Adrenal gland (tissue), 12 donors: ENCODE data around the gene QSOX2. TPM values are rescaled to one million over a fixed set of nuclear protein-coding genes. Genes with fewer than 3 reads are reported as not detected.

Experiments used
- DNase-seq, 7 donors: peaks; one replicate each; pipeline ENCODE4 v3.0.0-alpha.2; 2019 to 2020
- H3K27ac ChIP-seq, 5 donors: fragments of 200-600 bp; sonication (generic) in 4 of 5; 1 replicate in 3 of 5; 2 replicates in 2 of 5; pipeline versions ENCODE4 v1.5.1 to v1.8.0; 2016 to 2020; ENCODE audit warnings: mild to moderate bottlenecking in 1 of 5
- H3K27me3 ChIP-seq: fragments of 200-600 bp; 2 replicates; pipeline ENCODE4 v1.8.0; 2021
- H3K36me3 ChIP-seq, 2 donors: fragments of 200-600 bp; replicated peaks in 1 of 2; 1 replicate in 1 of 2; 2 replicates in 1 of 2; pipeline versions ENCODE4 v1.5.1 to v1.8.0; 2018 to 2022
- H3K4me1 ChIP-seq, 2 donors: fragments of 200-600 bp; replicated peaks in 1 of 2; 1 replicate in 1 of 2; 2 replicates in 1 of 2; pipeline versions ENCODE4 v1.5.1 to v1.8.0; 2018 to 2021
- H3K4me3 ChIP-seq, 4 donors: fragments of 200-600 bp; sonication (generic) in 3 of 4; one replicate each; pipeline ENCODE4 v1.5.1; 2016 to 2018
- H3K9me3 ChIP-seq, 3 donors: fragments of 200-600 bp; sonication (generic) in 1 of 3; replicated peaks in 1 of 3; 1 replicate in 2 of 3; 2 replicates in 1 of 3; pipeline versions ENCODE4 v1.5.1 to v1.8.0; 2016 to 2021
- CTCF ChIP-seq, 6 experiments: fragments of 450-650 bp in 4 of 6; fragments of 200-600 bp in 2 of 6; sonication (generic) in 1 of 6; IDR thresholded peaks; 1 replicate in 5 of 6; 2 replicates in 1 of 6; pipeline versions ENCODE4 v1.5.1 to v1.8.0; 2016 to 2021; ENCODE audit warnings: antibody characterized with exemption in 6 of 6, mild to moderate bottlenecking in 2 of 6, moderate library complexity in 1 of 6
- POLR2A ChIP-seq, 2 donors: fragments of 450-650 bp; IDR thresholded peaks; one replicate each; pipeline ENCODE4 v1.6.1; 2017; ENCODE audit warnings: antibody characterized with exemption in 2 of 2, mild to moderate bottlenecking in 2 of 2, moderate library complexity in 1 of 2
- WGBS, 4 donors: extraction: QIAGEN DNeasy Blood & Tissue Kit in 2 of 4; methylation state at CpG; one replicate each; pipeline versions ENCODE4 v1.1.5 to v1.1.7; 2013 to 2017; 5-methylcytosine and 5-hydroxymethylcytosine counted together
- intact Hi-C, 2 donors: fragments of 100-400 bp; cut with DNase I; formaldehyde crosslinking; loops; one replicate each; pipeline versions ENCODE4 v1.14.1 to v1.15.0; 2022 to 2023
- polyA plus RNA-seq, 3 donors: library from polyadenylated mRNA; stranded (reverse); fragments of 200-250 nt in 2 of 3; fragments of 350-450 nt in 1 of 3; fragmentation: Illumina TruSeq in 1 of 3; extraction: RNeasy Lipid Tissue Mini Kit (QIAGEN cat#74804) in 1 of 3; gene quantifications; one replicate each; pipeline ENCODE4 v1.2.3, GENCODE V29; 2013 to 2014
- total RNA-seq, 9 donors: library from RNA; depleted of rRNA in 4 of 9; stranded (reverse); fragments of >200 nt in 4 of 9; fragments of 120-200 nt in 1 of 9; fragmentation: NEBNext Ultra II Directional in 1 of 9; extraction: Animal tissue kit (Norgen Biotek cat#: 25700) in 1 of 9; gene quantifications; one replicate each; pipeline versions ENCODE4 v1.1.0 to v1.2.4, GENCODE V29; 2013 to 2023
- donor health status: healthy with polysubstance abuse.
- donor health status: Bipolar disorder and iron deficiency.
- donor health status: DM: yes; HTN: yes; CAD: no.
- donor health status: DM: no; HTN: no; CAD: no.
- donor health status: DM: no; HTN: no; CAD: no.
- donor health status: DM: yes; HTN: yes; CAD: no.

The QSOX2 gene
- total and polyA plus RNA-seq, 12 donors: 6.4 to 14.3 (median 9.3) TPM

- TF ChIP-seq CTCF (IDR thresholded peaks at IDR 0.05): no peak
- TF ChIP-seq POLR2A (IDR thresholded peaks at IDR 0.05): no peak
- no peaks in the 10 kb centered on the region for H3K9me3 ChIP-seq
- H3K27me3 ChIP-seq: peaks cover 22% of the 10 kb centered on the region
- H3K4me1 ChIP-seq: no peaks in the 10 kb centered on the region
- intact Hi-C loops: loop anchor here (5.0 to 10.0 kb wide), 2 partner anchors 96 to 114 kb away; no protein-coding TSS in a partner anchor
- no peak for DNase-seq
- 50 to 60% (median 54%) methylated on average over 11 to 16 of the region's 16 CpGs for WGBS, 4 donors
- H3K36me3 ChIP-seq: no peaks in the 10 kb centered on the region
- H3K4me3 ChIP-seq: no peak overlapping the region
- H3K27ac ChIP-seq: no peak overlapping the region
Observed at GRCh38 chr9:136171009-136171800, 74.4 kb downstream of the QSOX2 start.

- H3K4me1 ChIP-seq: no peaks in the 10 kb centered on the region
- 24 to 100% (median 29%) methylated on average over 2 to 28 of the region's 28 CpGs for WGBS, 4 donors
- H3K9me3 ChIP-seq: no peaks in the 10 kb centered on the region
- TF ChIP-seq POLR2A (IDR thresholded peaks at IDR 0.05): no peak
- peak; percentile 58 to 81 (median 72) for TF ChIP-seq CTCF (IDR thresholded peaks at IDR 0.05)
- H3K36me3 ChIP-seq: no peaks in the 10 kb centered on the region
- intact Hi-C loops: loop anchor here (5.0 to 10.0 kb wide), 2 partner anchors 97 to 115 kb away; no protein-coding TSS in a partner anchor
- H3K27me3 ChIP-seq: peaks cover 22% of the 10 kb centered on the region
- no peak overlapping the region for H3K4me3 ChIP-seq
- DNase-seq: peak; percentile 23 to 64 (median 51)
- no peak overlapping the region for H3K27ac ChIP-seq
Observed at GRCh38 chr9:136170006-136170901, 75.4 kb downstream of the QSOX2 start.

GRCh38 chr9:136169495-136169894, 76.1 kb downstream of the QSOX2 start:
- Histone ChIP-seq H3K9me3 (no peaks in the 10 kb centered on the region), H3K4me3 (no peak overlapping the region), H3K27me3 (peaks cover 22% of the 10 kb centered on the region), H3K36me3 (no peaks in the 10 kb centered on the region), H3K4me1 (no peaks in the 10 kb centered on the region), H3K27ac (no peak overlapping the region)
- WGBS, 4 donors: 41 to 61% (median 45%) methylated on average over 5 to 6 of the region's 6 CpGs
- TF ChIP-seq POLR2A (IDR thresholded peaks at IDR 0.05) (no peak), CTCF (IDR thresholded peaks at IDR 0.05) (no peak)
- DNase-seq: no peak
- intact Hi-C loops: loop anchor here in 1 of 2 donors (2.0 kb wide), 1 partner anchor 113 kb away; no protein-coding TSS in a partner anchor

- WGBS, 4 donors: 51 to 70% (median 56%) methylated on average over 1 of the region's 1 CpG
- Histone ChIP-seq H3K36me3 (no peaks in the 10 kb centered on the region), H3K27me3 (no peaks in the 10 kb centered on the region), H3K4me3 (no peak overlapping the region), H3K27ac (no peak overlapping the region), H3K9me3 (no peaks in the 10 kb centered on the region), H3K4me1 (no peaks in the 10 kb centered on the region)
- DNase-seq: no peak
- TF ChIP-seq CTCF (IDR thresholded peaks at IDR 0.05): no peak
- TF ChIP-seq POLR2A (IDR thresholded peaks at IDR 0.05): no peak
- intact Hi-C loops: no loop called here
Observed at GRCh38 chr9:136163248-136163850, 82.3 kb downstream of the QSOX2 start.
